Activated T-helper 1 cell treated with Interleukin-2 at 50 U/mL for 16 hours (primary cell): ENCODE results near the gene SPSB3.

Source experiments
- DNase-seq: peaks from one replicate; pipeline ENCODE4 v3.0.0-alpha.2; 2020; ENCODE audit warnings: low read depth

Gene SPSB3

GRCh38 chr16:1788708-1789100 is 6.3 kb upstream of the SPSB3 start:
- no peak for DNase-seq

GRCh38 chr16:1788095-1788707 is 5.8 kb upstream of the SPSB3 start:
- no peak for DNase-seq

GRCh38 chr16:1787322-1788094 is 5.1 kb upstream of the SPSB3 start:
- DNase-seq, result no peak

GRCh38 chr16:1787056-1787321 is 4.6 kb upstream of the SPSB3 start:
- DNase-seq, result no peak

GRCh38 chr16:1786242-1787055 is 4.1 kb upstream of the SPSB3 start:
- no peak for DNase-seq

GRCh38 chr16:1785846-1786170 is 3.4 kb upstream of the SPSB3 start:
- DNase-seq, result no peak

- DNase-seq, result no peak
Observed at GRCh38 chr16:1784977-1785845, 2.8 kb upstream of the SPSB3 start.

GRCh38 chr16:1781758-1782407 is 488 bp downstream of the SPSB3 start:
- peak; percentile 31 for DNase-seq

- DNase-seq, result no peak
Observed at GRCh38 chr16:1781254-1781653, 1.1 kb downstream of the SPSB3 start.

GRCh38 chr16:1780677-1781072 is 1.7 kb downstream of the SPSB3 start:
- DNase-seq, result no peak

- DNase-seq, result no peak
Observed at GRCh38 chr16:1779741-1780676, 2.4 kb downstream of the SPSB3 start.

GRCh38 chr16:1779234-1779701 is 3.1 kb downstream of the SPSB3 start:
- no peak for DNase-seq

- DNase-seq, result no peak
Observed at GRCh38 chr16:1778200-1779179, 3.9 kb downstream of the SPSB3 start.

- no peak for DNase-seq
Observed at GRCh38 chr16:1777375-1778199, 4.8 kb downstream of the SPSB3 start.

- DNase-seq, result no peak
Observed at GRCh38 chr16:1776991-1777374, 5.4 kb downstream of the SPSB3 start.

- DNase-seq, result no peak
Observed at GRCh38 chr16:1776672-1776955, 5.8 kb downstream of the SPSB3 start.

- no peak for DNase-seq
Observed at GRCh38 chr16:1775846-1776671, 6.3 kb downstream of the SPSB3 start.
